DND-41 (cell line): ENCODE results near the gene TDRD6.

Source experiments
- ATAC-seq: fragments of 200-7000 bp; cut with Tn5 transposase; 3 replicates; pipeline ENCODE4 v1.9.1; 2021; ENCODE audit warnings: low read depth; ENCODE audit not compliant: insufficient read depth
- DNase-seq: peaks from one replicate; pipeline ENCODE4 v3.0.0-alpha.2; 2020
- H2AFZ ChIP-seq: 2 replicates; pipeline ENCODE4 v1.6.0; 2012; ENCODE audit warnings: low read depth, low read length
- H3K27ac ChIP-seq: 2 replicates; pipeline ENCODE4 v1.5.1; 2012; ENCODE audit warnings: low read length, inconsistent platforms
- H3K27me3 ChIP-seq: fragments of 200-600 bp; sonication (generic); 2 replicates; pipeline ENCODE4 v1.6.0; 2012; ENCODE audit warnings: low read length, mild to moderate bottlenecking, inconsistent platforms; ENCODE audit not compliant: insufficient read depth, poor library complexity
- H3K36me3 ChIP-seq: 2 replicates; pipeline ENCODE4 v1.5.1; 2012; ENCODE audit warnings: low read length, inconsistent platforms; ENCODE audit not compliant: insufficient read depth
- H3K4me1 ChIP-seq: 2 replicates; pipeline ENCODE4 v1.5.1; 2012; ENCODE audit warnings: mild to moderate bottlenecking, low read length; ENCODE audit not compliant: insufficient read depth
- H3K4me2 ChIP-seq: 2 replicates; pipeline ENCODE4 v1.6.0; 2012; ENCODE audit warnings: mild to moderate bottlenecking, moderate library complexity, low read length, inconsistent platforms; ENCODE audit not compliant: insufficient read depth
- H3K4me3 ChIP-seq, 2 experiments: fragments of 200-600 bp in 1 of 2; shearing (Covaris generic) in 1 of 2; 2 replicates each; pipeline ENCODE4 v1.5.1; 2012 to 2016; ENCODE audit warnings: inconsistent platforms in 2 of 2, low read length in 2 of 2, mild to moderate bottlenecking in 2 of 2, low read depth in 1 of 2, moderate library complexity in 1 of 2
- H3K79me2 ChIP-seq: 2 replicates; pipeline ENCODE4 v1.6.0; 2012; ENCODE audit warnings: low read length, inconsistent platforms; ENCODE audit not compliant: insufficient read depth
- H3K9ac ChIP-seq: 2 replicates; pipeline ENCODE4 v1.6.0; 2012; ENCODE audit warnings: low read depth, mild to moderate bottlenecking, inconsistent platforms, low read length, moderate library complexity
- H3K9me3 ChIP-seq: 2 replicates; pipeline ENCODE4 v1.5.1; 2012; ENCODE audit warnings: low read length, moderate library complexity, mild to moderate bottlenecking, inconsistent platforms; ENCODE audit not compliant: insufficient read depth, severe bottlenecking
- H4K20me1 ChIP-seq: 2 replicates; pipeline ENCODE4 v1.6.0; 2012; ENCODE audit warnings: low read length; ENCODE audit not compliant: insufficient read depth
- CTCF ChIP-seq: IDR thresholded peaks from 2 replicates; pipeline ENCODE4 v1.5.1; 2012; ENCODE audit warnings: borderline replicate concordance, low read length, moderate library complexity, mild to moderate bottlenecking; ENCODE audit not compliant: poor library complexity, severe bottlenecking; ENCODE audit errors: extremely low read depth
- EZH2 ChIP-seq: IDR thresholded peaks from 3 replicates; pipeline ENCODE4 v1.6.1; 2012; ENCODE audit warnings: borderline replicate concordance, low read depth, mild to moderate bottlenecking, moderate library complexity, low read length, inconsistent platforms; ENCODE audit not compliant: severe bottlenecking

TDRD6 gene

GRCh38 chr6:46687619-46688097 is at the start of gene TDRD6:
TSS of gene TDRD6 (plus strand) at chr6:46687885. CDS start at chr6:46688129, 244 bp downstream.
- no peaks in the 10 kb centered on the region for H4K20me1 ChIP-seq
- no peaks in the 10 kb centered on the region for H3K79me2 ChIP-seq
- DNase-seq = no peak
- H3K4me1 ChIP-seq = no peaks in the 10 kb centered on the region
- H3K4me2 ChIP-seq = no peak within 1 kb of the TSS
- no peak within 1 kb of the TSS for H3K4me3 ChIP-seq
- H3K36me3 ChIP-seq = no peaks in the 10 kb centered on the region
- no peak within 1 kb of the TSS for H2AFZ ChIP-seq
- ATAC-seq = no peak
- TF ChIP-seq EZH2 = no peak
- no peak for TF ChIP-seq CTCF
- no peak within 1 kb of the TSS for H3K9ac ChIP-seq
- no peaks in the 10 kb centered on the region for H3K9me3 ChIP-seq
- no peak within 1 kb of the TSS for H3K27ac ChIP-seq
- peaks cover 5% of the 10 kb centered on the region for H3K27me3 ChIP-seq

- H3K4me2 ChIP-seq = no peak overlapping the region
- H3K36me3 ChIP-seq = no peaks in the 10 kb centered on the region
- no peak overlapping the region for H3K9ac ChIP-seq
- no peak overlapping the region for H3K4me3 ChIP-seq
- H3K4me1 ChIP-seq = no peaks in the 10 kb centered on the region
- no peaks in the 10 kb centered on the region for H3K79me2 ChIP-seq
- H2AFZ ChIP-seq = no peak overlapping the region
- ATAC-seq = no peak
- H3K27me3 ChIP-seq = no peaks in the 10 kb centered on the region
- H3K27ac ChIP-seq = no peak overlapping the region
- no peak for DNase-seq
- no peaks in the 10 kb centered on the region for H3K9me3 ChIP-seq
- TF ChIP-seq CTCF (no peak), EZH2 (no peak)
- H4K20me1 ChIP-seq = no peaks in the 10 kb centered on the region
Observed at GRCh38 chr6:46637933-46638332, 49.8 kb upstream of the TDRD6 start.

GRCh38 chr6:46638650-46639049 is 49.0 kb upstream of the TDRD6 start:
- H3K79me2 ChIP-seq = no peaks in the 10 kb centered on the region
- H3K27ac ChIP-seq = no peak overlapping the region
- ATAC-seq (no peak), DNase-seq (no peak)
- H3K36me3 ChIP-seq = no peaks in the 10 kb centered on the region
- H4K20me1 ChIP-seq = no peaks in the 10 kb centered on the region
- no peaks in the 10 kb centered on the region for H3K27me3 ChIP-seq
- H3K4me1 ChIP-seq = no peaks in the 10 kb centered on the region
- no peak overlapping the region for H3K4me3 ChIP-seq
- TF ChIP-seq CTCF (no peak), EZH2 (no peak)
- H2AFZ ChIP-seq = no peak overlapping the region
- H3K9ac ChIP-seq = no peak overlapping the region
- H3K9me3 ChIP-seq = no peaks in the 10 kb centered on the region
- no peak overlapping the region for H3K4me2 ChIP-seq
